Measurements from ENCODE around the gene GRM7. TPM values are rescaled to one million over a fixed set of nuclear protein-coding genes. Genes with fewer than 3 reads are reported as not detected.

GRM7 gene
- total RNA-seq, 1 experiment from 2014 or later = not detected

- ChIA-PET CTCF (no interaction called here), RAD21 (ENCODE audit: low non-redundant PET in 1 of 2, low total read pairs in 2 of 2, uncharacterized antibody in 2 of 2, unreplicated experiment in 2 of 2) (no interaction called here), POLR2A (no interaction called here)
- Histone ChIP-seq H3K27me3 (ENCODE audit: insufficient read depth, low read length) (no peaks in the 10 kb centered on the region), H3K79me2 (ENCODE audit: insufficient read depth, low read length) (no peaks in the 10 kb centered on the region), H3K4me3 (replicated peaks in 1 of 2; ENCODE audit: low read depth in 1 of 2, low read length in 2 of 2) (no peak overlapping the region), H3K27ac (ENCODE audit: low read depth, low read length) (no peak overlapping the region), H4K20me1 (ENCODE audit: insufficient read depth) (no peaks in the 10 kb centered on the region), H3K4me1 (ENCODE audit: control insufficient read depth in 1 of 2, insufficient read depth in 2 of 2, low read length in 2 of 2) (no peaks in the 10 kb centered on the region), H2AFZ (ENCODE audit: low read depth, low read length, poor library complexity, severe bottlenecking) (no peak overlapping the region), H3K4me2 (ENCODE audit: low read length) (no peak overlapping the region), H3K9ac (ENCODE audit: low read length) (no peak overlapping the region), H3K9me3 (ENCODE audit: control insufficient read depth in 1 of 2, insufficient read depth in 1 of 2, low read depth in 1 of 2, low read length in 2 of 2) (no peaks in the 10 kb centered on the region), H3K36me3 (ENCODE audit: control insufficient read depth in 1 of 2, insufficient read depth in 2 of 2, low read length in 2 of 2) (no peaks in the 10 kb centered on the region), H3K9me2 (ENCODE audit: insufficient read depth) (no peaks in the 10 kb centered on the region)
- DNase-seq (ENCODE audit: low read depth, low spot score) = no peak
- TF ChIP-seq REST (IDR thresholded peaks at IDR 0.05; ENCODE audit: low read depth) (peak; percentile 38), ZBTB33 (IDR thresholded peaks at IDR 0.05; ENCODE audit: extremely low read depth, insufficient replicate concordance, low read length) (no peak), FOSL1 (IDR thresholded peaks at IDR 0.05; ENCODE audit: low read depth) (no peak), ZFX (IDR thresholded peaks at IDR 0.05) (no peak), YY1 (IDR thresholded peaks at IDR 0.05; ENCODE audit: extremely low read depth, insufficient replicate concordance, low read depth, low read length) (no peak), EZH2 (IDR thresholded peaks at IDR 0.05) (no peak)
- intact Hi-C loops (cut with micrococcal nuclease) = no loop called here
- no peak for ATAC-seq
- BruUV-seq (replicated peaks) = no TSS peak
Observed at GRCh38 chr3:7728566-7729519, 867.9 kb downstream of the GRM7 start.
